ENCODE measurements around the gene UNC13C. TPM values are rescaled to one million over a fixed set of nuclear protein-coding genes. Genes with fewer than 3 reads are reported as not detected.

The UNC13C gene
- total RNA-seq, 4 donors from 2014 or later = 0.21 to 16.8 TPM; not detected in 2

GRCh38 chr15:54482251-54482650 is 504.0 kb downstream of the UNC13C start:
- intact Hi-C loops (cut with DNase I; ENCODE audit: low total_unique reads) = no loop called here
- no peak overlapping the region for H3K27ac ChIP-seq
- no peak for DNase-seq
- no peaks in the 10 kb centered on the region for H3K9me3 ChIP-seq
- no peaks in the 10 kb centered on the region for H3K36me3 ChIP-seq
- no peak overlapping the region for H3K4me3 ChIP-seq
- no peaks in the 10 kb centered on the region for H3K27me3 ChIP-seq
- TF ChIP-seq POLR2A (IDR thresholded peaks at IDR 0.05) = no peak
- TF ChIP-seq CTCF (IDR thresholded peaks at IDR 0.05) = no peak
- no peaks in the 10 kb centered on the region for H3K4me1 ChIP-seq

- no peak for DNase-seq
Observed at GRCh38 chr15:54500330-54500729, 522.1 kb downstream of the UNC13C start.

GRCh38 chr15:54502416-54503075 is 524.3 kb downstream of the UNC13C start:
- H3K27me3 ChIP-seq = no peaks in the 10 kb centered on the region
- no peaks in the 10 kb centered on the region for H3K4me1 ChIP-seq
- intact Hi-C loops (cut with DNase I; ENCODE audit: low total_unique reads) = no loop called here
- no peak overlapping the region for H3K27ac ChIP-seq
- TF ChIP-seq POLR2A (IDR thresholded peaks at IDR 0.05) (no peak), CTCF (IDR thresholded peaks at IDR 0.05) (no peak)
- DNase-seq = no peak
- no peak overlapping the region for H3K4me3 ChIP-seq
- no peaks in the 10 kb centered on the region for H3K9me3 ChIP-seq
- H3K36me3 ChIP-seq = no peaks in the 10 kb centered on the region

More at GRCh38 chr15:54500330-54500729, 522.1 kb downstream of the UNC13C start:
- intact Hi-C loops (cut with DNase I; ENCODE audit: low total_unique reads) = no loop called here
- TF ChIP-seq CTCF (IDR thresholded peaks at IDR 0.05) (no peak), POLR2A (IDR thresholded peaks at IDR 0.05) (no peak)
- Histone ChIP-seq H3K9me3 (no peaks in the 10 kb centered on the region), H3K27ac (no peak overlapping the region), H3K4me3 (no peak overlapping the region), H3K36me3 (no peaks in the 10 kb centered on the region), H3K27me3 (no peaks in the 10 kb centered on the region), H3K4me1 (no peaks in the 10 kb centered on the region)

- Histone ChIP-seq H3K4me3 (no peak overlapping the region), H3K4me1 (no peaks in the 10 kb centered on the region), H3K27me3 (no peaks in the 10 kb centered on the region), H3K9me3 (no peaks in the 10 kb centered on the region), H3K27ac (no peak overlapping the region), H3K36me3 (no peaks in the 10 kb centered on the region)
- intact Hi-C loops (cut with DNase I; ENCODE audit: low total_unique reads) = no loop called here
- TF ChIP-seq POLR2A (IDR thresholded peaks at IDR 0.05) (no peak), CTCF (IDR thresholded peaks at IDR 0.05) (no peak)
- no peak for DNase-seq
Observed at GRCh38 chr15:54504695-54505094, 526.5 kb downstream of the UNC13C start.

GRCh38 chr15:54506977-54507524 is 528.8 kb downstream of the UNC13C start:
- no peak for DNase-seq
- no peak overlapping the region for H3K4me3 ChIP-seq
- H3K27me3 ChIP-seq = no peaks in the 10 kb centered on the region
- TF ChIP-seq CTCF (IDR thresholded peaks at IDR 0.05) (no peak), POLR2A (IDR thresholded peaks at IDR 0.05) (no peak)
- intact Hi-C loops (cut with DNase I; ENCODE audit: low total_unique reads) = no loop called here
- H3K9me3 ChIP-seq = no peaks in the 10 kb centered on the region
- H3K4me1 ChIP-seq = no peaks in the 10 kb centered on the region
- no peak overlapping the region for H3K27ac ChIP-seq
- H3K36me3 ChIP-seq = no peaks in the 10 kb centered on the region
